Fibroblast of skin of scalp (primary cell): ENCODE results near the gene LRWD1.
"Not testable (repeated sequence)": the region's sequence is repeated elsewhere in the genome, so short reads cannot be mapped to it uniquely, and the experiment has no call there.

Experiments
- DNase-seq: peaks from one replicate; pipeline ENCODE4 v3.0.0-alpha.2; 2013

The LRWD1 gene

GRCh38 chr7:102469351-102469971, 4.7 kb downstream of the LRWD1 start:
- DNase-seq, result no peak

GRCh38 chr7:102469972-102470825, 5.4 kb downstream of the LRWD1 start:
- no peak for DNase-seq

- DNase-seq, result no peak
Observed at GRCh38 chr7:102471791-102472125, 7.0 kb downstream of the LRWD1 start.

GRCh38 chr7:102472126-102473041, 7.6 kb downstream of the LRWD1 start:
- no peak for DNase-seq

- DNase-seq, result no peak
Observed at GRCh38 chr7:102473271-102473991, 8.6 kb downstream of the LRWD1 start.

GRCh38 chr7:102474116-102474515, 9.3 kb downstream of the LRWD1 start:
- DNase-seq, result not testable (repeated sequence)

GRCh38 chr7:102474736-102475435, 10.1 kb downstream of the LRWD1 start:
- DNase-seq, result not testable (repeated sequence)

- peak; percentile 77 for DNase-seq
Observed at GRCh38 chr7:102478314-102479208, 13.8 kb downstream of the LRWD1 start, which contains the start of gene POLR2J. TSS of gene POLR2J (minus strand) at chr7:102478922. CDS start at chr7:102478860, 62 bp downstream.

GRCh38 chr7:102479209-102479584, 14.4 kb downstream of the LRWD1 start:
- DNase-seq, result not testable (repeated sequence)

GRCh38 chr7:102479982-102480637, 15.3 kb downstream of the LRWD1 start:
- DNase-seq, result not testable (repeated sequence)

GRCh38 chr7:102481962-102482361, 17.2 kb downstream of the LRWD1 start:
- DNase-seq, result not testable (repeated sequence)

- DNase-seq, result not testable (repeated sequence)
Observed at GRCh38 chr7:102484317-102484716, 19.5 kb downstream of the LRWD1 start.

- DNase-seq, result not testable (repeated sequence)
Observed at GRCh38 chr7:102490529-102491075, 25.8 kb downstream of the LRWD1 start.

GRCh38 chr7:102493220-102493935, 28.6 kb downstream of the LRWD1 start:
- not testable (repeated sequence) for DNase-seq

- DNase-seq, result not testable (repeated sequence)
Observed at GRCh38 chr7:102494026-102494425, 29.2 kb downstream of the LRWD1 start.

GRCh38 chr7:102494473-102495149, 29.8 kb downstream of the LRWD1 start:
- not testable (repeated sequence) for DNase-seq

GRCh38 chr7:102496861-102497260, 32.1 kb downstream of the LRWD1 start:
- not testable (repeated sequence) for DNase-seq

GRCh38 chr7:102497308-102497707, 32.5 kb downstream of the LRWD1 start:
- DNase-seq, result not testable (repeated sequence)
